HG03575 (cell line): ENCODE data around the gene TSPAN5.
A peak's percentile ranks its signal among the peaks of the same experiment; 100 is the strongest.

Experiments used
- ATAC-seq: cut with Tn5 transposase; IDR thresholded peaks from one replicate; pipeline ENCODE4 v1.9.1; 2021; ENCODE audit not compliant: unreplicated experiment, insufficient number of reproducible peaks, low FRiP score; ENCODE audit errors: extremely low read depth

Gene TSPAN5

DNA sequence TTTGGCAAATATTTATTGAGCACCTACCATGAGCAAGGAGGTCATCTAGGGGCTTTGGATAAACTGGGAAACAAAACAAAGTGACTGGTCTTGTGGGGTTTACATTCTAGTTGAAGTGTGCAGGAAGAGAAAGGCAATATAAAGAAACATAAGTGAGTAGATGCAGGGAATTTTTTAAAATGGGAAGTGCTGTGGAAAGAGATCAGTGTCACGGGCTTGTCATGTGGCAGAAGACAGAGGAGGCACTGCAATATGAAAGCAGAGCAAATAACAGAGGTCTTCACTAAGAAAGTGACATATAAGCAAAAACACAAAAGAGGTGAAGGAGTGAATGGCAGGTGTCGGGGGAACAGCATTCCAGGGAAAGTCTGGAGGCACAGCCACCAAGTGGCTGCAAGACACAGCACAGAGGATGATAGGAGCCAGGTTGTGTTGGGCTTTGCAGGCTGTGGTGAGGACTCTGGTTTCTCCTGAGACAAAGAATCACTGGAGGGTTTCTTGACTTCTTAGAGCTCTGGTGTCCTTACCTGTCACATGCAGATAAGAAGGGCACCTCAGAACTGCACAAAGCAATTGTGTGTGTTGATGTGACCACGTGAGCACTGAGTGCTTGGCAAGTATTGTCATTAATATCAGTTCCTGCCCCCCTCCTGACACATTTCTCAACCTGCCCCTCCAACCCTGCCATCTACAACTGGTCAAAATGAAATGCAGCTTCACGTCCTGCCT, 143.5 kb downstream of the TSPAN5 start:
- no peak for ATAC-seq

DNA sequence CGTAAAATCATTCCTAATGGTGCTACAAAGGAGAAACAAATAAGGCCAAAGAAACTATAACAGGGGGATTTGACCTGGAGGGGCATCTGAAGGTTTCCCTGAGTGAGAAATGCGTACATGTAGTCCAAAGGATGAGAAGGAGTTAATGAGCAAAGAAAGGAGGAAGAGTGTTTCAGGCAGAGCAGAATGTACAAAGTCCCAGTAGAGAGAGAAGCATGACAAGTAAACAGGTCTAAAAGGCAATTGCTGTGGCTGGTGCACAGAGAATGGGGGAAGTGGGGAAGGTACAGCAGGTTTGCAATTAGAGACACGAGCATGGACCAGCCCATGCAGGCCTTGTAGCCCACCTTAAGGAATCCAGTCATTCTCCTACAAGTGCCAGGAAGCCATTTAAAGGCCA, 145.5 kb downstream of the TSPAN5 start:
- ATAC-seq, result no peak

DNA sequence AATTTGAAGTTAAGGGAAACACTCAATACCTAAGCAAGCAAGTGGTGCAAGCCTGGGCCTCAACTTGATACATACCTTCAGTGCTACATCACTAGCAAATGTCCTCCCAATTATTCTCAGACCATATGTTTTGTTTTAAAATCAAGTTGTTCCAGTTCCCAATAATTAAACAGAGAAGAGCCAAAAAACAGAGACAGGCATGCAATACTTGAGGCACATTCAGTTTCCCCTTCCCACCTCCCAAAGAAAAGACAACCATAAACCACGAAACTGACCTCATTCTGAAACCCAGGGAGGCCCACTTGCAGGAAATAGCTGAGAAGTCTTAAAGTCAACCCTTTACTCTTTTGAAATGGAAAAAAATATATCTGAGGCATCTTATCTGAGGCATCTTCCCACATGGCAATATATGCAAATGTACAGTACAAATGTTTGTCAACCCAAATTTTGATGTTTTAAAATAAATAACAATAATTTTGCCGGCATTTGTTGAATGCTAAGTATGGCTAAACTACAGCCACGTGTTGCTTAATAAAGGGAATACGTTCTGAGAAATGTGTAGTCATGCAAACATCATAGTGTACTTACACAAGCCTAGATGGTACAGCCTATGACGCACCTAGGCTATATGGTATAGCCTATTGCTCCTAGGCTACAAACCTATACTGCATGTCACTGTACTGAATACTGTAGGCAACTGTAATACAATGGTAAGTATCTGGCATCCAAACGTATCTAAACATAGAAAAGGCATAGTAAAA, 147.5 kb downstream of the TSPAN5 start:
- ATAC-seq, result no peak

DNA sequence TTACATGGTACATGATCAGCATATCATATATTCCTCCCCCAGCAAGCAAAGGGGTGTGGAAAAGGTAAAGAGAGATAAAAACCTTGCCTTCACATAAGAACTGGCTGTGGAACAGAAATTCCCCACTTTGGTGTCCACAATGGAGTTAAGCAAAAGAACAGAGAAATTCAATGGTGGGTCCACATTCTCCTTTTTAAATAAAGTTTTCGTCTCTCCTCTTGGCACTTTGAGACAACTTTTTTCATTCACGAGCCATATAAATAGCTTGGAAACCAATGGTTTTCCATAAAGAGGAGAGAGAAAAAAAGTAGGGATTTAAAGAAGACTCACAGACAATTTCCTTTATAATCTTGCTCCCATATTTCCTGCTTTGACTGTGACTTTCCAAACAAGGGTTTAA, 148.1 kb downstream of the TSPAN5 start:
- no peak for ATAC-seq

DNA sequence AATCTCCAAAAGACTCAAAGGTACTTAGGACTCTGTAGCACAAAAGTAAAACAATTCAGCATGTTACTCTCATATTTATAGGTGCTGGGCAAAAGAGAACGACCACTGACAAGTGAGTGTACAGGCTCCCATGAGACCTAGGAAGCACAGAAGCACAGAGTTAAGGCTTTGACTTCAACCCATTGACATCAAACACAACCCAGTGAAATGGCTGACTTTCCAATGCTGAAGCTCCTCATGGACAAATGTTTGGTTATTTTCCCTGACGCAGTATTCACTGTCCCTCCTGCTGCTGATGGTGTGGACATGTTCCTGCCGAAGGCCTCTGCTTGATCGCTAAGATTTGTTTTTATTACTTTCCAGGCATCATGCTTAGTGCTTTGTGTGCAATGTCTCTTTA, 148.7 kb downstream of the TSPAN5 start:
- no peak for ATAC-seq

DNA sequence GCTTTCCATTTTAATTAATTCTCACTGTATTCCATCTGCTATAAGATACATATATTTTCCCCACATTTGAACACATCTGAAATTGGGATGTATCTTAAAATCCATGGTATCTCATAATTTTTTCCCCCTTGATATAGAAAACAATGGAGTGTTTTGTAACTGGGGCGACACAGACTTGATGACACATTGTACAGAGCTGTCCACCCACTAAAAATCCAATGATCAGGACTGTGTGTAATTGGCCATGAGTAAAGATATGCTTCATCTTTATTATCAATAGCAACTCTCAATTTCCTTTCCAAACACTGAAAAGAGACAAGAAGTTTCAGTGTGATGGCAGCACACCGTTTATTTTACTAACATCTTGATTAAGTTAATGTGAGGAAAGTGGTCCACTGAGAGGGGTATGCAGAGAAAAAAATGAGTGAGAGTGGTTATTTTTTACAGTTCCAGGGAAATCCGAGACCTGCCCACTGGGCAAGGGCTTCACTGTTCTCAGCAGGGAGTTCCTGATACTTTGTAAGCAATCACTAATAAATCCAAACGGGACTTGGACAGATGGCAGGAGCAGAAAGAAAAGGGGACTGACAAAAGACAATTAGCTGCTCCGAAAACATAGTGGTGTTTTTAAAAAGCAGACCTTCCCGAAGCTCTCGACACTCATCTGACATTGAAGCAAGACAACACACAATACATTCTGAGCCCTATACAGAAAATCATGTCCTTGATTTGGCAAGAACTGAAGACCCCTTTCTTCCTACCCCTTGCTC, 149.4 kb downstream of the TSPAN5 start:
- no peak for ATAC-seq

DNA sequence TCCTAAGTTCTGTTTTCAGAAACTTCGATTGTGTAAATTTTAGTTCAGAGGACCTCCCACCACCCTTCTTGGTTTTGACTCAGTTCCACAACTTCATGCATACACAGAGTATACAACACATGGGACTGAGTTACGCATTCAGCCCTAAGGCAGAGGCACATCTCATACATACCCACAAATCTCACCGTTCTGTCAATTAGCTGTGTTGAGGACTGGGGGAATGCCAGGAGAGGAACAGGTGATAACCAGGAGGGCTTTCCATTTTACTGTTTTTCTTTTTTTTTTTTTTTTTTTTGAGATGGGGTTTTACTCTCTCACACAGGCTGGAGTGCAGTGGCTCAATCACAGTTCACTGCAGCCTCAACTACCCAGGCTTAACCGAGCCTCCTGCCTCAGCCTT, 150.2 kb downstream of the TSPAN5 start:
- no peak for ATAC-seq

DNA sequence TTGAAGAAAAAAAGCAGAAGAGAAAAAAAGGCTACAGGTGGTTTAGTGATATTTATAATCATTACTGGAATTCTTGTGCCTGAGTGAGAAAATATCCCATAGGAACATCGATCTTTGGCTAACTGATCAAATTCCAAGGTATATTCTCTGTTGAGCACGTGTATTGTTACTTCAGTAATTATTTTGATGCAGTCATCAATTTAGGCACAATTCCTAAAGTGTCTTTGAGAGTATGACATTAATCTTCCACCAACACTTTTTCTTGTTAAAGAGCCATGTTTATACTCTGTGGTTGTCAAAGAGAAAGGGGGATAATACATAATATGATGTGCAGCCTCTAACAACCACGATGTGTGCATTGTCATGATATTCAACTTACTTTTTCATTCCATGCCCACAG, 151.1 kb downstream of the TSPAN5 start:
- no peak for ATAC-seq

DNA sequence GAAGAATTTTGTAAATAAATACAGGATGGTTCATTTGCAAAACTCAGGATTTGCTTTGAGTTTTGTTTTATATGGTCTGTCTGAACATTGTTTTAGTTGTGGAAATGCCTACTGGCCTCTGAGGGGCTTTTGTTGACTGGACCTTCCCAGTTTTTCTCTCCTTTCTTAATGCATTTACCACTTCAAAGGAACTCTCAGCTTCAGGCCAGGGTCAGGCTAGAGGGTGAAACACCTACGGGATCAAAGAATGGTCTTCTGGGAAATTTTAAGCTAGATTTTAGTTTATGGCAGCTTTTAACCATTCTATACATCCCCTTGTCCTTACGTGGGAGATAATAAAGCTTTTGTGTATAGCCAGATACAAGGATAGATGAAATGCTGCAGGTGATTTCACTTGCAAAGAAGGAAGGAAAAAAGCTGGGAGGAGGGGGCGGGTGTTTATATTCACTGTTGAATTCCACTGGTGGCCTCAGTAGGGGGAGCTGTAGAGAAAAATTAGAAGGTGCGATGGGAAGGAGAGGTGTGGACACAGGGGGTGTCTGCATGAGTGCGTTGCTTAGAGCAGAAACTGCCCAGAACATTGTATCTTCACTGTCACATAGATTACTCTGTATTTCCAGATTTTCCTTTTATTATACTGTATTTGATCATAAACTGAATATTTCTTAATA, 151.8 kb downstream of the TSPAN5 start:
- no peak for ATAC-seq

DNA sequence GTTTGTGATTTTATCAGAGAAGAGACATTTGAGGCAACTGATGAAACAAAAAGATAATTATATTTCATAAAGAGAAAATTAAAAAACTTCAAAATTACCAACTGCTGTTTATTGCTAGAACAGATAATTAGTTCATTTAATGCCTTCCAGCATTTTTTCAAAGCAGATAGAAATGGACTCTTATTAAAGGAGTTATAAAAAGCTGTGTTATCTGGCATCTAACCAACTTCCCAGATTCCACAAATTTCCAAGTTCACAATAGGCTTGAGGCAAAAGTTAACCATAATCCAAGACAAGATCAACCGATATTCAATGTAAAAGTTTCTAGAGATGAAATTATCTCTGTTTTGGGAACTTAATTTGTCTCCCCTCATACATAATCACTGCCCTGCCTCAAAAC, 152.4 kb downstream of the TSPAN5 start:
- no peak for ATAC-seq

DNA sequence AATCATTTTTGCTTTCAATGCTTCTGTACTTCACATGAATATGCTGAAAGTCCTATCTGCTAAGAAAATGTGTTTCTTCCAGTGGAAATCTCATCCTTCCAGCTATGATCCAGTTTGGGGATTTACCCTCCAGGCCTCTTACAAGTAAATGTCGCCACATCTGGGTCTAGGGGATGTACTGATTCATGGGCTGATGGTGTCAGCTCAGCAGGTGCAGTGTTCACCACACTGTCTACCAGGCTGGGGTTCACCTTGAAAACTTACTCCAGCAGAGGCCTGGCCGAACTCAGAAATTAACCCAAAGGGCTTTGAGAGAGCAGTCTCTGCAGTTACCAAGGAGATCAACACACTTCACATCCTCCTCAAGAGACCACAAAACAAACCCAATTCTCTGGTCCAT, 154.3 kb downstream of the TSPAN5 start:
- ATAC-seq, result no peak

DNA sequence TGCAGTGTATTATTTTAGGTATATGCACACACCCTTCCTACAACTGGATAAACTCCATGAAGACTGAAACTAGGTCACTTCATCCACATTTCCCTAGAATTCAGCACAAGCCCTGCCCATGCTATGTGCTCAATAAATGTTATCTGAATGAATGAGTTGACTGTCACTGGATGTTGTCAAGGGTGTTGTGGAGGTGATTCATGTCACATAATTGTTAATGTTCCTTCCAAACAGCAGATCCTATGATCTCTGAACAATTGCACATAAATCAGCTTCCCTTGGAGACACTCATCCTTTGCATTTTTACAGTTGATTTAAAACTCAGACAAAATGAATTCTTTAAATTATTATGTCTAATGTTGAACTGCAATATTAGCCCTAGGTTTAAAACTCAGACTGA, 154.7 kb downstream of the TSPAN5 start:
- ATAC-seq, result no peak

DNA sequence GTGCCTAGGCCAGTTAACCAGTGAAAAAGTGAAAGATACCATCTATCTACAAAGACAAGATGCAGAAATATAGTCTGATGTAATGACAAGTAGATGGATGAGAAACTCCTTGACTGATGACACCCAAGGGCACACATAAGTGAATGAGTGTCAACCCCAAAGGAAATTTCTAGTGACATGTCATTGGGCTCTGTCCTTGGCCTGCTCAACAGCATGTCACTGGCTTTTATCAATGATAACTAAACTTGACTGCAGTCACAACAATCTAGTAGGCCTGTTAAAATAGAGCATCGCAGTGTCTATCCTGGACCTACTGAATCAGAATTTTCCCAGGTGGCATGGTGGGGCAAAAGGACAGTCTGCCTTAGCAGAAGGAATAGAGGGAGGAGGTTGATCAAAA, 155.8 kb downstream of the TSPAN5 start:
- no peak for ATAC-seq

DNA sequence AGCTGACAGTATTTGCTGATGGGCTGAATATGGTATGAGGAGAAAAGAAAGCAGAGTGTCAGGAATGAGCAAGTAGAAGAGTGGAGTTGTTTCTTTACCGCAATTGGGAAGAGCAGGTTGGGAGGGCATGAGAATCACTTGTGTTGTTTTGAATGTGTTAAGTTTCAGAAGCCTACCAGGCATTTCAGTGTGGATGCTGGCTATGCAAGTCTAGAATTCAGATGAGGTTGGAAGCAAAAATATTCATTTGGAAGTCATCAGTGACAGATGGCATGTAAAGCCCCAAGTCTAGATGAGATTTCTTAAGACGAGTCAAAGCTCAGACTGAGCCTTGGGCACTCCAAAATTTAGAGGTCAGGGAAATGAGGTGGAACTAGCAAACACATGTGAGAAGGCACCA, 156.4 kb downstream of the TSPAN5 start:
- no peak for ATAC-seq

DNA sequence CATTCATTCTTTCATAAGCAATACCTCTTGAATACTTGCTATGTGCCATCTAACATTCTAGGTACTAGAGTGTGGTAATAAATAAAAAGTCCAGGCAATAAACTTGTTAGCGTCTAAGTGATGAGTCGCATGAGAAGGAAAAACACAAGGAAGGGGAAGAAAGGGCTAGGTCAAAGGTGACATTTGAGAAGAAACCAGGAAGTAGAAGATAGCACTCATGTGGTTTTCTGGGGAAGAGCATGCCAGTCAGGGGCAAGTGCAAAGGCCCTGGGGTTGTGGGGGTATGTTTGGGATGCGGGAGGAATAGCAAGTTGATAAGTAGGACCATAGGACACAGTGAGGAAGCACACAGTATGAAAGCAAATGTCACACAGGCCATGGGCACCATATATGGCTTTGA, 157.0 kb downstream of the TSPAN5 start:
- no peak for ATAC-seq

DNA sequence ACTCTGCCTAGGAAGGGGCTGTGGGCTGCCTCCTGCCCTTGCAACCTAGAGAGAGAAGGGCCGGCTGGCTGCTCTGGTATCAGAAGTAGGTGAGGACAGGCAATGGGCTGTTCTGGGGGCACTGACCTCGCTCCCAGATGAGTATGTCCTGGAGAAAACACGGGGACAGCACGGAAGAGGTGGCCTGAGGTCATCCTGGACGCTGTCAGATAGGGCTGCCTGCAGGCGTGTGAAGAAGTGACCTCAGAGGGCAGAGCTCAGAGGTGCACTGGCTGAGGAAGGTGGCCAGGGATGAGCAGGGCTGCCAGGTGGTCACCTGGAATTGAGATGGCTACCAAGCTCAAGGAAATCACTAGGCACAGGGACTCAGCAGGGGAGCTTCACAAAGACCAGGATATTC, 159.6 kb downstream of the TSPAN5 start:
- ATAC-seq, result no peak

DNA sequence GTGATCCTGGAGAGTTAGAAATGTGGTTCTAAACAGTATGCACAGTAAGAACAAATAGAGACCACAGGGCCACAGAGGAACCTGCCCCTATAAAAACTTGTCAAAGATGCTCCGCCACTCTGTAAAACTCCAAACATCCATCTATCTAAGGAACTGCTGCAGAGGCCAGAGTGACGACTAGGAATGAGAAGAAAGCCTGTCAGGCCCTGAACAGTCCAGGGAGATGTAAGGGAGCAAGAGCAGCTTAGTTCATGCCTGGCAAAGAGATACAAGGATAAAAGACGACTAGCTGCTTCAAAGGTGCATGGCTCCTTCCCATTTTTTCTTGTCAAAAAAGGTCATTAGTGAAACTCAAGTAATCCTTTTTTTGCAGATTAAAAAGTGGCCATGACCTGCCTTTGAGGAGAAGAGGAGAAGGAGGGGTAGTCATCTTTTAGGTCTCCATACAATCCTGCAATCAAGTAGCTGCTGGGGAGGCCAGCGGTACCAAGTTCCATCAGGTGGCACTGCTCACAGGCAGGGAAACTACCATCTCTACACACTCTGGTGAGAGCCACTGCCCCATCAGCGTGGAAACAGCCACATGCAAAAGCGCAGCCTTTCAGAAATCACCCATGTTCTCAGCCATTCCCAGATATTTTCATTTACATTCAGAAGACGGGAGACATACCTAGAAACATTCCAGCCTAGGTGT, 162.1 kb downstream of the TSPAN5 start:
- ATAC-seq, result no peak

DNA sequence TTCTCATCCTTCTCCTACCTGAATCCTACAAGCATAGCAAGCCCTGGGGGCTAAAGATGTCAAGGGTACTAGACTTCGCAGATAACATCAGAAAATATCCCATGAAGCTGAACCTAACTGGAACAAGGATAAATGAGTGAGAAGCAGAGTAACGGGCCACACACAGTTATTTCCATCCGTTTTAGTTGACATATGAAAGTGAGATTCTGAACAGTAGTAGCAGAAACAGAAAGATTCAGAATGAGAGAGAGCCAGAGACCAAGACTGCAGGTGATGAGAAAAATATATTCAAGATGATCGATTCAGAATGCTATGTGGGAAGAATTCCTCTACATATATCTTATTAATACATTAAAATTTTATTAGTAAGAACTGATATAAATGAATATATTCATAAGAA, 165.1 kb downstream of the TSPAN5 start:
- peak; percentile 83 for ATAC-seq
